PFSK-1 (cell line): Measurements from ENCODE around the gene HP1BP3.

Source experiments
- FOXP2 ChIP-seq: optimal IDR thresholded peaks from 2 replicates; pipeline ENCODE3; 2011; ENCODE audit warnings: borderline replicate concordance, control low read depth, inconsistent platforms; ENCODE audit not compliant: insufficient read depth; ENCODE audit errors: extremely low read length, extremely low read depth
- POLR2AphosphoS5 ChIP-seq: IDR thresholded peaks from 2 replicates; pipeline ENCODE4 v1.6.1; 2012; ENCODE audit warnings: low read depth, mild to moderate bottlenecking, control low read depth, low read length, moderate library complexity
- SIN3A ChIP-seq: IDR thresholded peaks from 2 replicates; pipeline ENCODE4 v1.6.1; 2012; ENCODE audit warnings: mild to moderate bottlenecking, low read length, moderate library complexity, borderline replicate concordance; ENCODE audit not compliant: insufficient read depth
- TAF1 ChIP-seq: IDR thresholded peaks from 2 replicates; pipeline ENCODE4 v1.6.1; 2012; ENCODE audit warnings: low read length, control low read depth, borderline replicate concordance; ENCODE audit not compliant: insufficient read depth
- TF ChIP-seq, protein P1 (sequence below), 2 experiments: IDR thresholded peaks; 2 replicates each; pipeline versions ENCODE4 v1.6.1 to v1.8.0; 2011 to 2012; ENCODE audit warnings: low read depth in 2 of 2, low read length in 2 of 2, control low read depth in 1 of 2, inconsistent platforms in 1 of 2, mild to moderate bottlenecking in 1 of 2, moderate library complexity in 1 of 2; ENCODE audit not compliant: insufficient read depth in 1 of 2

HP1BP3 gene

DNA sequence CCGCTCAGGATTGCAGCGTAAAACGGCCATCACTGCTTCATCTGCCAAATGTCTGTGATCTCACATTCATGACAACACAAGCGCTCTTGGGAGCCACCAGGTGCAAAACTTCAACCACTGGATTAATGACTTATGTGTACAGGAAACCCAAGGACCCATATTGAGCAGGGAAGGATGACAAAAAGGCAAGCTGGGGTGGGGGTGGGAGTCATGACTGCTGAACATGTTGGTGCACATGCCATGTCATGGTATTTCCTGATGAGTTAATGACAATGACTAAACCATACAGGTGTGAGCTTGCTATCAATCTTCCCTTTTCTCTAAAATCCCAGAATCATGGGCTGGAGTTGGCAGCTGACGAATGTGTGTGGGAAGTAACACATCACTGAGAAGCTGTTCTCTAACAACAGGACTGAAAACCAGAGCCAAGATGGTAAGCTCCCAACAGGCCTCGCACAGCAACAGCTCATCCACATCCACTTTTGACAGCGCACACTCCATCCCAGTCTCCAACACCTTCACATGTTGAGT lies 51.5 kb downstream of the HP1BP3 start:
- TF ChIP-seq, protein P1, sequence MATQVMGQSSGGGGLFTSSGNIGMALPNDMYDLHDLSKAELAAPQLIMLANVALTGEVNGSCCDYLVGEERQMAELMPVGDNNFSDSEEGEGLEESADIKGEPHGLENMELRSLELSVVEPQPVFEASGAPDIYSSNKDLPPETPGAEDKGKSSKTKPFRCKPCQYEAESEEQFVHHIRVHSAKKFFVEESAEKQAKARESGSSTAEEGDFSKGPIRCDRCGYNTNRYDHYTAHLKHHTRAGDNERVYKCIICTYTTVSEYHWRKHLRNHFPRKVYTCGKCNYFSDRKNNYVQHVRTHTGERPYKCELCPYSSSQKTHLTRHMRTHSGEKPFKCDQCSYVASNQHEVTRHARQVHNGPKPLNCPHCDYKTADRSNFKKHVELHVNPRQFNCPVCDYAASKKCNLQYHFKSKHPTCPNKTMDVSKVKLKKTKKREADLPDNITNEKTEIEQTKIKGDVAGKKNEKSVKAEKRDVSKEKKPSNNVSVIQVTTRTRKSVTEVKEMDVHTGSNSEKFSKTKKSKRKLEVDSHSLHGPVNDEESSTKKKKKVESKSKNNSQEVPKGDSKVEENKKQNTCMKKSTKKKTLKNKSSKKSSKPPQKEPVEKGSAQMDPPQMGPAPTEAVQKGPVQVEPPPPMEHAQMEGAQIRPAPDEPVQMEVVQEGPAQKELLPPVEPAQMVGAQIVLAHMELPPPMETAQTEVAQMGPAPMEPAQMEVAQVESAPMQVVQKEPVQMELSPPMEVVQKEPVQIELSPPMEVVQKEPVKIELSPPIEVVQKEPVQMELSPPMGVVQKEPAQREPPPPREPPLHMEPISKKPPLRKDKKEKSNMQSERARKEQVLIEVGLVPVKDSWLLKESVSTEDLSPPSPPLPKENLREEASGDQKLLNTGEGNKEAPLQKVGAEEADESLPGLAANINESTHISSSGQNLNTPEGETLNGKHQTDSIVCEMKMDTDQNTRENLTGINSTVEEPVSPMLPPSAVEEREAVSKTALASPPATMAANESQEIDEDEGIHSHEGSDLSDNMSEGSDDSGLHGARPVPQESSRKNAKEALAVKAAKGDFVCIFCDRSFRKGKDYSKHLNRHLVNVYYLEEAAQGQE (IDR thresholded peaks at IDR 0.05; ENCODE audit: insufficient read depth in 1 of 2, low read depth in 2 of 2, low read length in 2 of 2), result no peak
- TF ChIP-seq POLR2AphosphoS5 (no peak), SIN3A (no peak), FOXP2 (no peak), TAF1 (no peak)

GRCh38 chr1:20733360-20733975 lies 53.6 kb downstream of the HP1BP3 start:
- TF ChIP-seq SIN3A (no peak), FOXP2 (no peak), TAF1 (no peak), POLR2AphosphoS5 (no peak)
- TF ChIP-seq, protein P1 (IDR thresholded peaks at IDR 0.05; ENCODE audit: insufficient read depth in 1 of 2, low read depth in 2 of 2, low read length in 2 of 2), result no peak

GRCh38 chr1:20732588-20733359 lies 54.3 kb downstream of the HP1BP3 start, which contains the start of gene SH2D5:
TSS of gene SH2D5 (minus strand) at chr1:20732703. CDS start at chr1:20728044, 4,659 bp downstream.
- TF ChIP-seq SIN3A, result 0 out of 2 replicates have a peak, but pooled peaks have one; percentile 25
- TF ChIP-seq FOXP2, result no peak

GRCh38 chr1:20732071-20732587 lies 55.0 kb downstream of the HP1BP3 start:
- TF ChIP-seq SIN3A (no peak), FOXP2 (no peak), TAF1 (no peak), POLR2AphosphoS5 (no peak)
- TF ChIP-seq, protein P1 (IDR thresholded peaks at IDR 0.05; ENCODE audit: insufficient read depth in 1 of 2, low read depth in 2 of 2, low read length in 2 of 2), result no peak

- TF ChIP-seq POLR2AphosphoS5, result no peak
- no peak for TF ChIP-seq FOXP2
- TF ChIP-seq, protein P1 (IDR thresholded peaks at IDR 0.05; ENCODE audit: insufficient read depth in 1 of 2, low read depth in 2 of 2, low read length in 2 of 2), result no peak
- TF ChIP-seq SIN3A, result no peak
- TF ChIP-seq TAF1, result no peak
These were observed 55.8 kb downstream of the HP1BP3 start for GRCh38 chr1:20731057-20731991.
